SU-DHL-6 (cell line): ENCODE measurements around the gene VILL.

Source experiments
- H2AFZ ChIP-seq: fragments of 200-600 bp; sonication (generic); 2 replicates; pipeline ENCODE4 v1.6.1; 2014; ENCODE audit warnings: low read depth, mild to moderate bottlenecking, moderate library complexity, mixed read lengths, antibody characterized with exemption, low read length; ENCODE audit not compliant: severe bottlenecking
- H3F3A ChIP-seq: fragments of 200-600 bp; shearing (Covaris generic); 2 replicates; pipeline ENCODE4 v1.6.0; 2016; ENCODE audit warnings: antibody characterized with exemption, mild to moderate bottlenecking; ENCODE audit not compliant: insufficient read depth
- H3K27ac ChIP-seq: fragments of 200-600 bp; sonication (generic); 2 replicates; pipeline ENCODE4 v1.5.1; 2016; ENCODE audit warnings: low read depth, mild to moderate bottlenecking, low read length, moderate library complexity, mixed read lengths
- H3K27me3 ChIP-seq: fragments of 200-600 bp; sonication (generic), shearing (Covaris generic); 2 replicates; pipeline ENCODE4 v1.6.0; 2014; ENCODE audit warnings: mild to moderate bottlenecking, low read length
- H3K36me3 ChIP-seq: fragments of 200-600 bp; sonication (generic); 2 replicates; pipeline ENCODE4 v1.6.1; 2014; ENCODE audit warnings: mild to moderate bottlenecking, low read length, mixed read lengths
- H3K4me2 ChIP-seq: fragments of 300-600, 200-600 bp; shearing (Covaris generic), sonication (generic); 2 replicates; pipeline ENCODE4 v1.6.0; 2014; ENCODE audit warnings: low read length, low read depth, mild to moderate bottlenecking; ENCODE audit not compliant: poor library complexity, severe bottlenecking
- H3K4me3 ChIP-seq: fragments of 200-600 bp; sonication (generic); 2 replicates; pipeline ENCODE4 v1.5.1; 2014; ENCODE audit warnings: antibody characterized with exemption, low read length, mild to moderate bottlenecking, mixed read lengths; ENCODE audit not compliant: insufficient read depth, poor library complexity, severe bottlenecking
- H3K79me2 ChIP-seq: fragments of 200-600 bp; sonication (generic); 2 replicates; pipeline ENCODE4 v1.6.1; 2014; ENCODE audit warnings: mild to moderate bottlenecking, low read length, moderate library complexity; ENCODE audit not compliant: insufficient read depth
- H3K9ac ChIP-seq: fragments of 200-600 bp; sonication (generic); 2 replicates; pipeline ENCODE4 v1.7.0; 2014; ENCODE audit warnings: mild to moderate bottlenecking, low read length
- H3K9me2 ChIP-seq: fragments of 200-600 bp; sonication (generic); replicated peaks from 2 replicates; pipeline ENCODE4 v1.6.1; 2014; ENCODE audit warnings: low read length; ENCODE audit not compliant: insufficient read depth
- H3K9me3 ChIP-seq: fragments of 200-600 bp; sonication (generic); 2 replicates; pipeline ENCODE4 v1.6.1; 2014; ENCODE audit warnings: low read length, mixed read lengths; ENCODE audit not compliant: insufficient read depth
- H4K20me1 ChIP-seq: fragments of 200-600 bp; sonication (generic); 2 replicates; pipeline ENCODE4 v1.6.1; 2014; ENCODE audit warnings: low read depth, mild to moderate bottlenecking, antibody characterized with exemption, low read length, moderate library complexity, mixed read lengths
- EZH2phosphoT487 ChIP-seq: fragments of 200-600 bp; sonication (generic), shearing (Covaris generic); conservative IDR thresholded peaks from 2 replicates; pipeline ENCODE4 v1.6.1; 2018; ENCODE audit warnings: mild to moderate bottlenecking, antibody characterized with exemption, low read length, moderate library complexity, mixed read lengths
- TF ChIP-seq, protein P1 (sequence below): fragments of 200-600 bp; sonication (generic); IDR thresholded peaks from one replicate; pipeline ENCODE4 v1.5.1; 2017; ENCODE audit warnings: antibody characterized with exemption, mild to moderate bottlenecking, low read length, moderate library complexity; ENCODE audit not compliant: insufficient read depth, poor library complexity, severe bottlenecking

Gene VILL

DNA sequence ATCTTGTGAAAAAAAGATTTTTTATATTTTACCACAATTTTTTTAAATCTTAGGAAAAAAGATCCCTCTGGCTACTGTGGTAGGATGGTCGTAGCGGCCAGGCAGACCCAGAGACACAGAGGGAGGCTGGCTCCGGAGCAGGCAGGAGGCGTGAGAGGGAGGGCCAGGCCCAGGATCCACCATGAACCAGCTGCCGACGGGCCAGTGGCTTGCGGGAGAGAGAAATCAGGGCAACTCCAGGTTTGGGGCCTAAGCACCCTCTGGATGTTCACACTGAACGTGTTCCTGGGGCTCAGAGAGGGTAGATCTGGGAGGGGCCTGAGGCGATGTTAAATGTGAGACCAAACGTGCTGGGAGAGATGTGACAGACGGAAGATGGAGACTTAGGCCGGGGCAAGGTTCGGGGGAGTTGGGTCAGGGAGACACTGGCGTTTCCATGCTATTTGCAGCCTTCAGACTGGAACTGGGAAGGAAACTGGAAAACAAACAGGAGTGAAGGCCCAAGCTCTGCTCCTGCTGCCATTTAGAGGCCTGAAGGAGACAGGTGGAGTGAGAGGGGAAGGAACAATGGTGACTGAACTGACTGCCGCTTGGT lies 1.6 kb upstream of the VILL start:
- Histone ChIP-seq H3K9ac (no peak overlapping the region), H2AFZ (no peak overlapping the region), H3K27me3 (no peaks in the 10 kb centered on the region), H3K9me2 (no peaks in the 10 kb centered on the region), H4K20me1 (no peaks in the 10 kb centered on the region), H3K79me2 (no peaks in the 10 kb centered on the region), H3K9me3 (no peaks in the 10 kb centered on the region), H3K4me3 (no peak overlapping the region), H3K27ac (no peak overlapping the region), H3K36me3 (no peaks in the 10 kb centered on the region), H3K4me2 (no peak overlapping the region), H3F3A (no peaks in the 10 kb centered on the region)
- no peak for TF ChIP-seq EZH2phosphoT487
- TF ChIP-seq, protein P1, sequence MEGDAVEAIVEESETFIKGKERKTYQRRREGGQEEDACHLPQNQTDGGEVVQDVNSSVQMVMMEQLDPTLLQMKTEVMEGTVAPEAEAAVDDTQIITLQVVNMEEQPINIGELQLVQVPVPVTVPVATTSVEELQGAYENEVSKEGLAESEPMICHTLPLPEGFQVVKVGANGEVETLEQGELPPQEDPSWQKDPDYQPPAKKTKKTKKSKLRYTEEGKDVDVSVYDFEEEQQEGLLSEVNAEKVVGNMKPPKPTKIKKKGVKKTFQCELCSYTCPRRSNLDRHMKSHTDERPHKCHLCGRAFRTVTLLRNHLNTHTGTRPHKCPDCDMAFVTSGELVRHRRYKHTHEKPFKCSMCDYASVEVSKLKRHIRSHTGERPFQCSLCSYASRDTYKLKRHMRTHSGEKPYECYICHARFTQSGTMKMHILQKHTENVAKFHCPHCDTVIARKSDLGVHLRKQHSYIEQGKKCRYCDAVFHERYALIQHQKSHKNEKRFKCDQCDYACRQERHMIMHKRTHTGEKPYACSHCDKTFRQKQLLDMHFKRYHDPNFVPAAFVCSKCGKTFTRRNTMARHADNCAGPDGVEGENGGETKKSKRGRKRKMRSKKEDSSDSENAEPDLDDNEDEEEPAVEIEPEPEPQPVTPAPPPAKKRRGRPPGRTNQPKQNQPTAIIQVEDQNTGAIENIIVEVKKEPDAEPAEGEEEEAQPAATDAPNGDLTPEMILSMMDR, result no peak

DNA sequence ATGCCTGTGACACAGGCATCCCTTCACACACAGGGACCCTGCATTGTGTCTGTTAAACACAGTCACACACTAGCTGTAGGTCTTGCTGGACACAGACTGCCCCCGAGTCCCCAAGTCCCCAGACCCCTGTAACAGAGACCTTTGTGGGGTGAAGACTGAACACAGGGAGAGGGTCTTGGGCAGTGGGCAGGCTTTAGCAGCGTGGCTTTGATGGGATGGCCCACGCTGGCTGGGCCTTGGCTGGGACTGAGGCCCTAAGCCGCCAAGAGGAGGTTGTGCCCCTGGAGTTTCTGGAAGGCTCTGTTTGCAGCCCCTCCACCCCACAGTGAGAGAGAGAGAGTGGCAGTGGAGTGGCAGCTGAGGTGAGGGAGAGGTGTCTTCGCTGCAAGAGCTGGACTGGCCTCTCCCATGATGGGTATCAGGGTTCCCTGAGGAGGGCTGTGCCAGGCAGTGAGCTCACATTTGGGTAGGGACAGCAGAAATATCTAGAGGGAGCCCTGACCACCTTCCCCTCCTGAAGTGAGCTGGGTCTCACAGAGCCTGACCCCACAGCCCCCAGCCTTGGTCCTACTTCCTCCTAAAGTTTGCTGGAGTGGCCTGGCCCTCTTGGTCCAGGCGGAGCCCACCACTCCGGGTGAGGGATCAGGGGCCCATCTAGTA lies 635 bp upstream of the VILL start:
- Histone ChIP-seq H3K9me3 (no peaks in the 10 kb centered on the region), H3K9ac (no peak overlapping the region), H3K4me2 (no peak overlapping the region), H3K27ac (no peak overlapping the region), H4K20me1 (no peaks in the 10 kb centered on the region), H3K79me2 (no peaks in the 10 kb centered on the region), H3F3A (no peaks in the 10 kb centered on the region), H3K4me3 (no peak overlapping the region), H3K36me3 (no peaks in the 10 kb centered on the region), H3K9me2 (no peaks in the 10 kb centered on the region), H3K27me3 (no peaks in the 10 kb centered on the region), H2AFZ (no peak overlapping the region)
- TF ChIP-seq, protein P1, result no peak
- no peak for TF ChIP-seq EZH2phosphoT487

DNA sequence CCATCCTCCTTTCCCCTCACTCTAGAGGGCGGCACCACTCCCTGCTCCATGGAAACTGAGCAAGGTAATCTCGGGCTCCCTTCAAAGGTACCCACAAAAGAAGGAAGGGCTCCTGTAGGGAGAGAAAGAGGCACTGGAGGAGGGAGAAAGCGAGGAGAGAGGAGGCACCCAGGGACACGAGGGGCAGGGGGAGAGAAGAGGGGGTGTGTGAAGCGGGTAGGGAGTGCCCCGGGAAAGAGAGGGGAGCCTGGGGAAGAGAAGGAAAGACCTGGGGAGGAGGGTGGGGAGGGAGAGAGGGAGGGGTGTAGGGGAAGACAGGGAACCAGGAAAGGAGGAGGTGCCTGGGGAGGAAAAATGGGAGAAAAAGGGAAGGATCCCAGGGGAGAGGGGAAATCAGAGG lies 523 bp downstream of the VILL start:
- no peak for TF ChIP-seq EZH2phosphoT487
- TF ChIP-seq, protein P1, result no peak
- Histone ChIP-seq H3K9ac (no peak overlapping the region), H2AFZ (no peak overlapping the region), H4K20me1 (no peaks in the 10 kb centered on the region), H3K4me2 (no peak overlapping the region), H3K27me3 (no peaks in the 10 kb centered on the region), H3K9me2 (no peaks in the 10 kb centered on the region), H3K79me2 (no peaks in the 10 kb centered on the region), H3F3A (no peaks in the 10 kb centered on the region), H3K27ac (no peak overlapping the region), H3K4me3 (no peak overlapping the region), H3K36me3 (no peaks in the 10 kb centered on the region), H3K9me3 (no peaks in the 10 kb centered on the region)
